IMR-90 (cell line): Measurements from ENCODE around the gene ZFYVE1. TPM values are rescaled to one million over a fixed set of nuclear protein-coding genes. Genes with fewer than 3 reads are reported as not detected.

ENCODE experiments used
- ATAC-seq: fragments of 200-7000 bp; cut with Tn5 transposase; 2 replicates; pipeline ENCODE4 v1.9.1; 2020; ENCODE audit warnings: low read depth, mild to moderate bottlenecking, moderate library complexity
- BruUV-seq: library from RNA; stranded (reverse); fragments of 400-500 nt; replicated peaks from 2 replicates; lab custom pipeline; 2021; lab: Mats Ljungman, UMichigan
- CTCF ChIA-PET: fragments of 300-600 bp; formaldehyde crosslinking; extraction: SDS; loops from one replicate; lab custom pipeline; 2021; ENCODE audit warnings: antibody characterized with exemption; lab: Yijun Ruan, JAX
- POLR2A ChIA-PET: fragments of 300-600 bp; sonication (Branson Sonifier 250); formaldehyde crosslinking; loops from one replicate; lab custom pipeline; 2022; ENCODE audit warnings: antibody characterized with exemption; ENCODE audit not compliant: unreplicated experiment; lab: Charles Lee
- DNase-seq: peaks from one replicate; pipeline ENCODE4 v3.0.0; 2013
- H2AFZ ChIP-seq: replicated peaks from 2 replicates; pipeline ENCODE3; 2013; ENCODE audit warnings: low read length, mild to moderate bottlenecking; ENCODE audit not compliant: poor library complexity
- H2AK5ac ChIP-seq: 2 replicates; pipeline ENCODE4 v1.6.1; 2013; ENCODE audit warnings: low read depth, low read length, inconsistent platforms
- H2AK9ac ChIP-seq: replicated peaks from 2 replicates; pipeline ENCODE3; 2013; ENCODE audit warnings: mild to moderate bottlenecking, low read depth, low read length, moderate library complexity; ENCODE audit not compliant: poor library complexity
- H2BK120ac ChIP-seq: 2 replicates; pipeline ENCODE4 v1.6.1; 2013; ENCODE audit warnings: low read depth, low read length, inconsistent platforms
- H2BK15ac ChIP-seq: 3 replicates; pipeline ENCODE4 v1.6.1; 2013; ENCODE audit warnings: low read depth, low read length, inconsistent platforms
- H2BK20ac ChIP-seq: 2 replicates; pipeline ENCODE4 v1.6.1; 2013; ENCODE audit warnings: low read depth, mild to moderate bottlenecking, inconsistent platforms, low read length, moderate library complexity
- H2BK5ac ChIP-seq: 2 replicates; pipeline ENCODE4 v1.6.1; 2013; ENCODE audit warnings: mild to moderate bottlenecking, low read depth, low read length, inconsistent platforms; ENCODE audit not compliant: poor library complexity, severe bottlenecking
- H3K14ac ChIP-seq: replicated peaks from 2 replicates; pipeline ENCODE4 v1.6.1; 2013; ENCODE audit warnings: low read depth, low read length, inconsistent platforms
- H3K18ac ChIP-seq: 2 replicates; pipeline ENCODE4 v1.6.1; 2013; ENCODE audit warnings: low read depth, low read length, control low read depth
- H3K23ac ChIP-seq: 2 replicates; pipeline ENCODE4 v1.6.1; 2013; ENCODE audit warnings: low read depth, low read length, inconsistent platforms
- H3K27ac ChIP-seq: 2 replicates; pipeline ENCODE4 v1.5.1; 2013; ENCODE audit warnings: mild to moderate bottlenecking, control low read depth, low read length; ENCODE audit not compliant: insufficient read depth
- H3K27me3 ChIP-seq: 2 replicates; pipeline ENCODE4 v1.6.1; 2013; ENCODE audit warnings: low read length; ENCODE audit not compliant: control insufficient read depth, insufficient read depth
- H3K36me3 ChIP-seq: 2 replicates; pipeline ENCODE4 v1.6.1; 2013; ENCODE audit warnings: low read length, mixed read lengths; ENCODE audit not compliant: control insufficient read depth, insufficient read depth
- H3K4ac ChIP-seq: 2 replicates; pipeline ENCODE4 v1.6.1; 2013; ENCODE audit warnings: low read depth, low read length, inconsistent platforms
- H3K4me1 ChIP-seq: 2 replicates; pipeline ENCODE4 v1.6.1; 2013; ENCODE audit warnings: low read length, mixed read lengths; ENCODE audit not compliant: control insufficient read depth, insufficient read depth
- H3K4me2 ChIP-seq: 2 replicates; pipeline ENCODE4 v1.6.1; 2013; ENCODE audit warnings: low read depth, mild to moderate bottlenecking, control low read depth, low read length, moderate library complexity
- H3K4me3 ChIP-seq: 2 replicates; pipeline ENCODE4 v1.5.1; 2013; ENCODE audit warnings: low read depth, mild to moderate bottlenecking, control low read depth, low read length, moderate library complexity; ENCODE audit not compliant: insufficient read depth
- H3K56ac ChIP-seq: 2 replicates; pipeline ENCODE4 v1.6.1; 2013; ENCODE audit warnings: low read length, inconsistent platforms; ENCODE audit not compliant: insufficient read depth; ENCODE audit errors: extremely low read depth
- H3K79me1 ChIP-seq, 2 experiments: 2 replicates each; pipeline ENCODE4 v1.6.1; 2013; ENCODE audit warnings: low read length in 2 of 2, inconsistent platforms in 1 of 2, low read depth in 1 of 2
- H3K9ac ChIP-seq: 2 replicates; pipeline ENCODE4 v1.6.1; 2013; ENCODE audit warnings: low read depth, low read length, control low read depth
- H3K9me1 ChIP-seq: 2 replicates; pipeline ENCODE4 v1.6.1; 2013; ENCODE audit warnings: low read length, inconsistent platforms; ENCODE audit not compliant: insufficient read depth
- H3K9me3 ChIP-seq: 2 replicates; pipeline ENCODE4 v1.6.1; 2013; ENCODE audit warnings: low read length; ENCODE audit not compliant: control insufficient read depth, insufficient read depth
- H4K20me1 ChIP-seq: 2 replicates; pipeline ENCODE4 v1.6.1; 2013; ENCODE audit warnings: low read length, inconsistent platforms; ENCODE audit not compliant: insufficient read depth
- H4K5ac ChIP-seq: 2 replicates; pipeline ENCODE4 v1.6.1; 2013; ENCODE audit warnings: mild to moderate bottlenecking, low read depth, low read length, control low read depth
- H4K8ac ChIP-seq, 2 experiments: 2 replicates each; pipeline ENCODE4 v1.6.1; 2013; ENCODE audit warnings: low read depth in 2 of 2, low read length in 2 of 2, control low read depth in 1 of 2, inconsistent platforms in 1 of 2
- H4K91ac ChIP-seq: 2 replicates; pipeline ENCODE4 v1.6.1; 2013; ENCODE audit warnings: low read depth, low read length, inconsistent platforms; ENCODE audit not compliant: insufficient read depth
- BHLHE40 ChIP-seq: fragments of 150-350 bp; IDR thresholded peaks from 2 replicates; pipeline ENCODE4 v1.6.1; 2016; ENCODE audit warnings: mild to moderate bottlenecking, low read depth, low read length
- CEBPB ChIP-seq: IDR thresholded peaks from 2 replicates; pipeline ENCODE4 v1.6.1; 2012; ENCODE audit warnings: low read depth, low read length, improper control_type of control experiment
- CHD1 ChIP-seq: IDR thresholded peaks from 2 replicates; pipeline ENCODE4 v1.6.1; 2012; ENCODE audit warnings: low read depth, low read length, improper control_type of control experiment
- MAFK ChIP-seq: IDR thresholded peaks from 2 replicates; pipeline ENCODE4 v1.6.1; 2012; ENCODE audit warnings: low read depth, low read length, improper control_type of control experiment
- MAZ ChIP-seq: IDR thresholded peaks from 2 replicates; pipeline ENCODE4 v1.6.1; 2012; ENCODE audit warnings: low read depth, mild to moderate bottlenecking, low read length, improper control_type of control experiment, moderate library complexity, borderline replicate concordance
- MXI1 ChIP-seq: IDR thresholded peaks from 2 replicates; pipeline ENCODE4 v1.6.1; 2012; ENCODE audit warnings: low read depth, mild to moderate bottlenecking, low read length, moderate library complexity, borderline replicate concordance
- NFE2L2 ChIP-seq: fragments of 150-350 bp; IDR thresholded peaks from 2 replicates; pipeline ENCODE4 v1.6.1; 2016; ENCODE audit warnings: low read depth, mild to moderate bottlenecking, low read length
- POLR2A ChIP-seq: IDR thresholded peaks from 2 replicates; pipeline ENCODE4 v1.6.1; 2012; ENCODE audit warnings: mild to moderate bottlenecking, low read depth, low read length
- RFX5 ChIP-seq: IDR thresholded peaks from 2 replicates; pipeline ENCODE4 v1.8.0; 2012; ENCODE audit warnings: low read depth, mild to moderate bottlenecking, low read length, moderate library complexity
- WGBS, 2 experiments: methylation state at CpG; one replicate each; pipeline versions ENCODE4 v1.1.5 to v1.1.7; 2013; ENCODE audit warnings: missing lambda C conversion rate in 2 of 2; ENCODE audit not compliant: insufficient read length in 1 of 2; ENCODE audit errors: extremely low coverage in 2 of 2; 5-methylcytosine and 5-hydroxymethylcytosine counted together
- dilution Hi-C: fragments of 300-500 bp; cut with HindIII; formaldehyde crosslinking; loops from one replicate; pipeline ENCODE4 v1.14.3; 2018; ENCODE audit warnings: low sequenced_read_pairs; ENCODE audit not compliant: unreplicated experiment
- in situ Hi-C: fragments of 300-500 bp; cut with MboI; formaldehyde crosslinking; loops from 3 replicates; pipeline ENCODE4 v1.14.3; 2019; ENCODE audit warnings: low sequenced_read_pairs, inconsistent platforms, mixed read lengths
- intact Hi-C: fragments of 100-400 bp; cut with micrococcal nuclease; formaldehyde crosslinking; loops from 2 replicates; pipeline ENCODE4 v1.10.0; 2022
- polyA plus RNA-seq, 3 experiments: library from polyadenylated mRNA; depleted of rRNA; stranded (reverse); fragments of >200 nt; gene quantifications; 2 replicates each; pipeline ENCODE4 v1.2.3, GENCODE V29; 2012; ENCODE audit warnings: low replicate concordance in 1 of 3
- total RNA-seq: library from RNA; depleted of rRNA; stranded (reverse); fragments of >200 nt; gene quantifications from 2 replicates; pipeline ENCODE4 v1.2.3, GENCODE V29; 2012
- TF ChIP-seq, protein P1 (sequence below): fragments of 150-350 bp; IDR thresholded peaks from 2 replicates; pipeline ENCODE4 v1.6.1; 2016; ENCODE audit warnings: low read depth, mild to moderate bottlenecking, low read length, moderate library complexity, borderline replicate concordance
- TF ChIP-seq, protein P2 (sequence below): fragments of 150-350 bp; IDR thresholded peaks from 2 replicates; pipeline ENCODE4 v1.6.1; 2017; ENCODE audit warnings: mild to moderate bottlenecking, antibody characterized with exemption, low read length, low read depth
- TF ChIP-seq, protein P3 (sequence below): conservative IDR thresholded peaks from 2 replicates; pipeline ENCODE4 v1.5.1; 2012; ENCODE audit warnings: mild to moderate bottlenecking, low read depth, low read length, improper control_type of control experiment

ZFYVE1 gene
- total and polyA plus RNA-seq, 2 of the 4 experiments (the other 2 are of a cell fraction): 12.2 to 14.2 TPM

DNA sequence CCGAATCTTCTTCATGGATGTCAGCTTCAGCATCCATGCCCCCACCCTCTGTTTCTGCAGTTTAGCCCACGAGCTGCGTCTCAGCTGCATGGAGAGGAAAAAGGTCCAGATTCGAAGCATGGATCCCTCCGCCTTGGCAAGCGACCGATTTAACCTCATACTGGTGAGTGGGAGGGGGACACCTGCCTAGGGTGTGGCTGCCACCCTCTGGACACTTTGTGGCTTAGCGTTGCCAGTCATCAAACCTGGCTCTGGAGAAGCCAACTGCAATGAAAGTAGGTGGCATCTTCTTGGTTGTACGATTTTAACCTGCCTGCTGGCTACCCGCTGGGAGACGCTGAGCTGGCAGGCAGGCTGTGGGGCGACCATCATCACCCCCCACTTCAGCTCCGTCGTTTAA lies 84.0 kb downstream of the ZFYVE1 start:
- Histone ChIP-seq H2AFZ (no peak overlapping the region), H3K9ac (no peak overlapping the region), H3K23ac (no peak overlapping the region), H2BK120ac (no peak overlapping the region), H3K4me3 (no peak overlapping the region), H4K20me1 (no peaks in the 10 kb centered on the region), H3K4me2 (no peak overlapping the region), H4K91ac (no peak overlapping the region), H4K5ac (no peak overlapping the region), H2BK5ac (no peak overlapping the region), H3K9me3 (no peaks in the 10 kb centered on the region), H3K56ac (no peak overlapping the region), H2BK20ac (no peak overlapping the region), H3K9me1 (peaks cover 18% of the 10 kb centered on the region), H2AK5ac (no peak overlapping the region), H3K79me1 (peaks cover 0 to 5% of the 10 kb centered on the region in 2 experiments; a peak in 1 of 4 replicates), H3K27me3 (no peaks in the 10 kb centered on the region), H3K4me1 (0 out of 2 replicates have a peak, but pooled peaks cover 4% of the 10 kb centered on the region), H3K14ac (no peak overlapping the region), H2BK15ac (no peak overlapping the region), H3K18ac (no peak overlapping the region), H3K4ac (no peak overlapping the region), H4K8ac (no peak overlapping the region), H2AK9ac (no peak overlapping the region), H3K27ac (no peak overlapping the region), H3K36me3 (peaks cover 34% of the 10 kb centered on the region)
- dilution Hi-C loops (no loop called here), in situ Hi-C loops (no loop called here), intact Hi-C loops (no loop called here)
- POLR2A ChIA-PET: no interaction called here
- CTCF ChIA-PET: interaction anchor here (0.7 kb wide), 1 partner anchor 429 kb away, joined by 3 read pairs; no protein-coding TSS in a partner anchor
- DNase-seq (no peak), ATAC-seq (no peak)
- WGBS, 2 experiments: 83% methylated on average over 1 of the region's 14 CpGs; no CpG with 5 or more reads in 1 of the 2 experiments
- no TSS peak for BruUV-seq
- TF ChIP-seq POLR2A: no peak
- no peak for TF ChIP-seq BHLHE40
- TF ChIP-seq MXI1: no peak
- TF ChIP-seq CHD1: no peak
- TF ChIP-seq, protein P1, sequence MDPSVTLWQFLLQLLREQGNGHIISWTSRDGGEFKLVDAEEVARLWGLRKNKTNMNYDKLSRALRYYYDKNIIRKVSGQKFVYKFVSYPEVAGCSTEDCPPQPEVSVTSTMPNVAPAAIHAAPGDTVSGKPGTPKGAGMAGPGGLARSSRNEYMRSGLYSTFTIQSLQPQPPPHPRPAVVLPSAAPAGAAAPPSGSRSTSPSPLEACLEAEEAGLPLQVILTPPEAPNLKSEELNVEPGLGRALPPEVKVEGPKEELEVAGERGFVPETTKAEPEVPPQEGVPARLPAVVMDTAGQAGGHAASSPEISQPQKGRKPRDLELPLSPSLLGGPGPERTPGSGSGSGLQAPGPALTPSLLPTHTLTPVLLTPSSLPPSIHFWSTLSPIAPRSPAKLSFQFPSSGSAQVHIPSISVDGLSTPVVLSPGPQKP: no peak
- no peak for TF ChIP-seq MAZ
- no peak for TF ChIP-seq MAFK
- TF ChIP-seq, protein P2, sequence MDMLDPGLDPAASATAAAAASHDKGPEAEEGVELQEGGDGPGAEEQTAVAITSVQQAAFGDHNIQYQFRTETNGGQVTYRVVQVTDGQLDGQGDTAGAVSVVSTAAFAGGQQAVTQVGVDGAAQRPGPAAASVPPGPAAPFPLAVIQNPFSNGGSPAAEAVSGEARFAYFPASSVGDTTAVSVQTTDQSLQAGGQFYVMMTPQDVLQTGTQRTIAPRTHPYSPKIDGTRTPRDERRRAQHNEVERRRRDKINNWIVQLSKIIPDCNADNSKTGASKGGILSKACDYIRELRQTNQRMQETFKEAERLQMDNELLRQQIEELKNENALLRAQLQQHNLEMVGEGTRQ: no peak
- no peak for TF ChIP-seq CEBPB
- no peak for TF ChIP-seq RFX5
- TF ChIP-seq, protein P3, sequence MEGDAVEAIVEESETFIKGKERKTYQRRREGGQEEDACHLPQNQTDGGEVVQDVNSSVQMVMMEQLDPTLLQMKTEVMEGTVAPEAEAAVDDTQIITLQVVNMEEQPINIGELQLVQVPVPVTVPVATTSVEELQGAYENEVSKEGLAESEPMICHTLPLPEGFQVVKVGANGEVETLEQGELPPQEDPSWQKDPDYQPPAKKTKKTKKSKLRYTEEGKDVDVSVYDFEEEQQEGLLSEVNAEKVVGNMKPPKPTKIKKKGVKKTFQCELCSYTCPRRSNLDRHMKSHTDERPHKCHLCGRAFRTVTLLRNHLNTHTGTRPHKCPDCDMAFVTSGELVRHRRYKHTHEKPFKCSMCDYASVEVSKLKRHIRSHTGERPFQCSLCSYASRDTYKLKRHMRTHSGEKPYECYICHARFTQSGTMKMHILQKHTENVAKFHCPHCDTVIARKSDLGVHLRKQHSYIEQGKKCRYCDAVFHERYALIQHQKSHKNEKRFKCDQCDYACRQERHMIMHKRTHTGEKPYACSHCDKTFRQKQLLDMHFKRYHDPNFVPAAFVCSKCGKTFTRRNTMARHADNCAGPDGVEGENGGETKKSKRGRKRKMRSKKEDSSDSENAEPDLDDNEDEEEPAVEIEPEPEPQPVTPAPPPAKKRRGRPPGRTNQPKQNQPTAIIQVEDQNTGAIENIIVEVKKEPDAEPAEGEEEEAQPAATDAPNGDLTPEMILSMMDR: no peak
- no peak for TF ChIP-seq NFE2L2
